ENCODE results near the gene RBMS1.
A peak's percentile ranks its signal among the peaks of the same experiment; 100 is the strongest.

Gene RBMS1, protein sequence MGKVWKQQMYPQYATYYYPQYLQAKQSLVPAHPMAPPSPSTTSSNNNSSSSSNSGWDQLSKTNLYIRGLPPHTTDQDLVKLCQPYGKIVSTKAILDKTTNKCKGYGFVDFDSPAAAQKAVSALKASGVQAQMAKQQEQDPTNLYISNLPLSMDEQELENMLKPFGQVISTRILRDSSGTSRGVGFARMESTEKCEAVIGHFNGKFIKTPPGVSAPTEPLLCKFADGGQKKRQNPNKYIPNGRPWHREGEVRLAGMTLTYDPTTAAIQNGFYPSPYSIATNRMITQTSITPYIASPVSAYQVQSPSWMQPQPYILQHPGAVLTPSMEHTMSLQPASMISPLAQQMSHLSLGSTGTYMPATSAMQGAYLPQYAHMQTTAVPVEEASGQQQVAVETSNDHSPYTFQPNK

DNA sequence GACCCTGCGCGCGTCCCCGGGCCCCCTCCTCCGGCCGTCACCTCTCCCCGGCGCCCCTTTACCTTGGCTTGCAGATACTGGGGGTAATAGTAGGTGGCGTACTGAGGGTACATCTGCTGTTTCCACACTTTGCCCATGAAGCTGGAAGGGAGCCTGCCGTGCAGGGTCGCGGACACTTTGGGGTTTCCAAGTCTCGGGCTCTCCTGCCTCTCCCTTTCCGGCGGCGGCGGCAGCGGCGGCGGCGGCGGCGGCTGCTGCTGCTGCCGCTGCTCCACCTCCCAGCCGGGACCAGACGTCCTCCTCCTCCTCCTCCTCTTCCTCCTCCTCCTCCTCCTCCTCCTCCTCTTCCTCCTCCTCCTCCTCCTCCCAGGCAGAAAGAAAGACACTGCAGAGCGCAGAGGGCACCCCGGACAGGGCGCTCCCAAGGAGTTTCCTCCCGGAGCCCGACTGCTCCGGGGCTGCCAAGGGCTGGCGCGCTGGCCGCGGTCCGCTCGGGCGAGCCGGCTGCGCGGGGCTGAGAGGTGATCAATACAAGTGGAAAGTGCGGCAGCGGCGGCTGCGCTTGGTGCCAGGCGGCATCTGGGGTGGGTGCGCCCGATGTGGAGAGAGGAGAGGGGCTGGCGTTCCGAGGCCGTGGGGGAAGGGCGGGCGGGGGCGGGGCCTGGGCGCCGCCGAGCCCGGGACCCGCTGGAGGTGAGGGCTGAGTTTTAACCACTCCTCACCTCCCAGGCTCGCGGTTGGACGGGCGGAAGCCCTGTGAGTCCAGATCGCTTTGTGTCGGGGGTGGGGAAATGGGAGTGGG, at the start of gene RBMS1:
RBMS1 (minus strand) TSS at position 581 of the 802 bp plus-strand sequence; CDS start at position 137, 444 bp downstream.
- DNase-seq (ENCODE audit: low read depth in 3 of 3) = peak in 1 of 3 donors; percentile 45

DNA sequence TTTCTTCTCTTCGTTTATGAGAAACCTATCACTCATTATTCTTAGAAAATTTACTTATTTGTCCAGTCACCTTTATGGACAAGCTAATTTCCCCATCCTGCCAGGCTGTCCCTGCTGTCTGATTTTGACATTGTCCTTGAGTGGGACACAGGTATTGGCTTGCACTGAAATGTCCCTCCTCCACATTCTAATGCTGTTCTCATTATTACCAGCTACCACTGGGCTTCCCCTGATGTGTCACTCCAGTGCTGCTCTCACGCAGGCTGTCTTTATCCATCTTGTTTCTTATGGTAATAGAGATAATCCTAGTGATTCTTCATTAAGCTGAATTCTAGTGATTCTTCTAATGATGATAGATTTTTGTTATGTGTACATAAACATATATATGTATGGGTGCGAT, 48.1 kb upstream of the RBMS1 start:
- no peak for DNase-seq (ENCODE audit: low read depth in 3 of 3)

DNA sequence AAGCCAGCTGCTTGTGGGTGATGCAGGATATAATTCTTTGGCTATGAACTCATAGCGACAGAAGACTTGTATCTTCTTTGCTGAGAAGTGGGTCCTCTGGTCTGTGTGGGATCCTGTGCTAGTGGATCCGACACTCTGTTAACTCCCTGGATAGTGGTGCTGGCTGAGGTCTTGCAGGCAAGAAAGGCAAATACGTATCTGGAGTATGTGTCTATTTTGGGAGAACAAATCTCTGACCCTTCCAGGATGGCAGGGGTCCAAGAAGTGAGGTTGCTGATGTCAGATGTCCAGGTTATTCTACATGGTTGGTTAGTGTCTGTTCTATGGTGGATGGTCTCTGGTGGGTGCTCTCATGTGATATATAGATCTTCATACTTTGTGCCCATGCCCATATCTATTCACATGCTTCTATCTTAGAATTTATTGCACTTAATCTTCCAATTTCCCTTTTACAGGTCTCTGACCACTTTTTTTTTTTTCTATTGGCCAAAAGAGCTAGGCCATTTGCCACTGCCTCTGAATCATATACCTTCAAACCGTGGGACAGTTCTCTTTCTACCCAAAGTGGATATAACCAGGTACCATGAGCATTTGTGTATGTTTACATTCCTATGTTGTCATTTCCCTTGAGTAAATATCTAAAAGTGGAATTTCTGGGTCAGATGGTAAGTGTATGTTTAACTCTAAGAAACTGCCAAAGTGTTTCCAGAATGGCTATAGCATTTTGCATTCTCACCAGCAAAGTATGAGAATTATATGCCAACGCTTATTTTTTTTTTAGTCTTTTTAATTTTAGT, 45.1 kb upstream of the RBMS1 start:
- no peak for DNase-seq (ENCODE audit: low read depth in 3 of 3)

DNA sequence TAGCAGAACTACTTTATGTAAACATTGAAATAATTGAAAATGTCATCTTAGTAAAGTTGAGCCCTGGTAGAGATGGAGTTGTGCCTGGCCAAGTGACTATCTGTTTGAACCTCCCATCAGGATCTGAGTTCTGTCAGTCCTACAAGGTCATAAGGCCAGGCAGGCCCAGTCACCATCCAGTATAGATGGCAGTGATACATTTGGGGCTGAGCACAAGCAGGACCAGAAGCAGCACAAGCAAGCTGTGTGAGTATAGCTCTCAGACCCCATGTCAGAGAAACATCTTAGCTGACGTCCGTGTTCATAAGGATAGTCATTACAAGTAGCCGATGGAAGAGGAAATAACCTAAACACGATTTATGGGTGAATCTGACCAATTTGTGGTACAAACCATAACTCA, 44.5 kb upstream of the RBMS1 start:
- DNase-seq (ENCODE audit: low read depth in 3 of 3) = no peak

DNA sequence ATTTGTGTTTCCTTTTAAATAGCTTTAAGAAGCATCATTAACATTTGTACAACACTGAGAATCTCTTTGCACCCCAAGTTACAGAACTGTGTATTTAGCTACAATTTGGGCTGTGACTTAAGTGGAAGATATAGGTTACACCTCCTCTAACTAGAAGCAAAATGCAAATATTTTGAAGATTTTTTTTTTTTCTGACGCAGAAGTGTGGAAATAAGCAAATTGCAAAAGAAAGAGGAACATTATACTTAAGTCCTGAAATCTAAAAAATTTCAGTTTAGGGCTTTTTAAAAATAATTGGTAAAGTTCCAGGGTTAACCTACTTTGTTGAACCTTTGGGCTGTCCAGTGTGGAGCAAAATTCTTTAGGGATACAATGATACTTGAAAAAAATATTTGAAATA, 41.4 kb upstream of the RBMS1 start:
- DNase-seq (ENCODE audit: low read depth in 3 of 3) = no peak

DNA sequence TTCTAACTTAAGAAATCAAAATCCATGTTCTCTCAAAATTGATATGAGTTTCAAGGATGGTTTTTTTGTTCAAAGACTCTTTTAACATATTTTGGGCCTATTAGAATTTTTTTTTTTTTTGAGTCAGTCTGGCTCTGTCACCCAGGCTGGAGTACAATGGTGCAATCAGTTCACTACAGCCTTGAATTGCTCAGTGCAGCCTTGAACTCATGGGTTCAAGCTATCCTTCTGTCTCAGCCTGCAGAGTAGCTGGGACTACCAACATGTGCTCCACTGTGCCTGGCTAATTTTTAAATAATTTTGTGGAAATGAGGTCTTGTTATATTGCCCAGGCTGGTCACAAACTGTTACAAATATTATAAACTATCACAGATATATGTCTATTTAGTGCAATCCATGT, 40.6 kb upstream of the RBMS1 start:
- DNase-seq (ENCODE audit: low read depth in 3 of 3) = no peak

DNA sequence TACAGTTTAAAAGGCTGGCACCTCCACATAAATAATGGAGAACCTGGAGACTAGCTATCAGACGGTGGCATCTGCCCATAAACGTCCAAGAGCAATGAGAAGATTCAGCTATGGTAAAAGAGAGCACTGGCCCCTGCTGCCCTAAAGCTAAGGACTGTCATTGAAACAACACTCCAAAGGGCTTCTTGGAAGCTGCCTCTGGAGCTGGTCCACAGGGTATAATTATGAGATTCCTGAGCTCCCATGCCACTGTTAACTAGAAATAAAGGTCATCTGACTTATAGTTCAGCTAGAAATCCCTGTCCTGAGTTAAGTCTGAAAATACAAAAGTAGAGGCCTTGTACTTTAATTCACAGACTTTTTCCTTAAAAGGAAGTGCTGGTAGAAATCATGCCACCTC, 39.9 kb upstream of the RBMS1 start:
- no peak for DNase-seq (ENCODE audit: low read depth in 3 of 3)

DNA sequence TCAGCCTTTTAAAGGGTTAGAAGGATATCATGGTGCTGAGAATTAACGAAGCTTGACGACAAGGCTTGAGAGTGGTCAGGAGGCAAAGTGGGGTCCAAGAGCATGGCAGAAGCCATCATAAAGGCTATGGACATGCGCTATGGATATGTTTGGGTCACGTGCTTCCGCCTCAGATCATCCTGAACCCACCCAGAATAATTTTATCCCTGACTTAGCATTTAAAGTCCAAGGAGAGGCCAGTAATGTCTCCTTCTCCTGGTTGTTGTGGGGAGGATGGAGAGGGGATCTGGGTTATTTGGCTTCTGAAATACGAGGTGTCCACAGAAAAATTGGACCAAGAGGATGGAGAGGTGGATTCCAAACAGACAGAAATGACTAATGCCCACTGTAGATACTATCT, 38.8 kb upstream of the RBMS1 start:
- DNase-seq (ENCODE audit: low read depth in 3 of 3) = no peak

DNA sequence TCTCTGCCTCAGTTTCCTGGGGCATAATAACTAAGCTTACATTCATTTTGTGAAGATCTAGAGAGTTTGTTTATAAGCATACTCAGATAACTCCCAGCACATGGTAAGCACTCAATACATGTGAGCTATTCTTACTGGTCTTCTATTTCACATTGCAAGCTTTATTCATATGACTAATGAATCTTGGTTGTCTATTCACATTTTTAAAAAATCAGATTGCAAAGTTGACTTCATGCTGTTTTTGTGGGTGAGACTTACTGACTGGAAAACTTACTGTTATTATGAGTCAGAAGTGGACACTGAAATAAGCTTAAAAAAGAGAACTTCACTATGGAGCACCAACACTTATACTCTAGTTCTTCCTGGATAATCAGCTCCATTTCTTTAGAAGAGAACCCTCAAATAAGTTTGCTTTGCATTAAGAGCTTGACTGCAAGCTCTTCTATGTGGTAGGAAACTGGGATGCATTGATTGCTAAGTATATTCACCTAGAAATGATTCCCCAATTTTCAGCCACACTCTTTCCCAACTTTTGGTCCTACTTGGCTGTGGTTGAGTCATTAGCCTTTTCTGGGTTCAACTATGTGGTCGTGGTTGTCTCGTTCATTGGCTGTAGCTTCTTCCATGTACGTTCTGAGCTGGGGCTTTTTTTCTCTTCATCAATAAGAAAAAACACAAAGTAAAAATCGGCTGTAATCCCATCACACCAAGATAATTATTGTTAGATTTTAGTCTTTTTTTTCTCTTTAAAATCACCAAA, 29.5 kb upstream of the RBMS1 start:
- no peak for DNase-seq (ENCODE audit: low read depth in 3 of 3)

DNA sequence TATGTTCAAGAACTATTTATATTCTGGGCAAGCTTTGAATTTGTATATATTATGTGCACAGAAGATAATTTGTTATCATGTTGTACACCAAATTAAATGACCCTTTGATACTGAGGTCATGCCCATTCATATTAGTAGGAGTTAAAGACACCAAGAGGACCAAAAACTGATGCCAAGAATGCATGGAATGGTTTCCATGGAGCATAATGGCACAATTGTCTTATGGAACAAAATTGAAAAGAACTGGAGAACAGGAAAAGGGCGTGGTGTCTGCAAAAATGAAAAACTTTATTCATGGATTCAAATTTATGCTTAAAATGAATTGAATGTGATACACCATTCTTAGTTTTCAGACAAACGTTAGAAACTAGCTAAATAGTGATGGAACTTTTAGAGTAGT, 24.1 kb upstream of the RBMS1 start:
- no peak for DNase-seq (ENCODE audit: low read depth in 3 of 3)

DNA sequence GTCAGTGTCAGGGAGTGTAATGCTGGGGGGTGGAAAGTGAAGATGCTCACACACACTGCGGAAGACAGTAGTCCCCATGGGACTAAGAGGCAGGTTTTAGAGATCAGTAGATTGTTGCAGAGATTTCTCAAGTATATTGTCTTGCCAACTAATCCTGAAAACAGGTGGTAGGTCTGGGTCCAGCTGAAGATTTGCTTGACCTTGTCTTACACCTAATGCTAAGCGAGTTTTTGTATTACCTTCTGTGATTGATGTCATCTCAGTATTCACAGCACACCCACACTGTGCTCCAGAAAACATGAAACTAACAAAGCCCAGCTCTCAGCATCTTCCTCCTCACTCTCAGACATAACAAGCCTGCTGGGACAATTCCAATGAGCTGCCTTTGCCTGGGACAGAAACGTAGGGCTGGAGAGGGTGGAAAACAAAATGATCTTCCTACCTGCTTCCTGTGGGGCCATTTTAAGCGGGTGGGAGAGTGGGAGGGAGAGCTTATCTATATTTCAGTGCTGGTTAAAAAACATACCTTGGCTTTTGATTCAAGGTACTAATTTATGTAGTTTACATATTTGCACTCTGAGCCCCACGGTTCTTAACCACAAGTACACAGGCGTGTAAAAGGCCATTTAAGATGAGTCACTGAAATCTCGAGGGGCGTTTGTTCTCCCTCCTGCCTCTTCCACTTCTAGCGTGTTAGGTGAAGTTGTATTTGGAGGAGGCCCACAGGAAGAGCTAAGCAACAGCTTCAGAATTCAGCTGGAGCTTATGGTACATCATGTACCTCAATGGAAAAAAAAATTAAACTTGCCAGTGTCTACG, 23.1 kb upstream of the RBMS1 start:
- DNase-seq (ENCODE audit: low read depth in 3 of 3) = no peak

DNA sequence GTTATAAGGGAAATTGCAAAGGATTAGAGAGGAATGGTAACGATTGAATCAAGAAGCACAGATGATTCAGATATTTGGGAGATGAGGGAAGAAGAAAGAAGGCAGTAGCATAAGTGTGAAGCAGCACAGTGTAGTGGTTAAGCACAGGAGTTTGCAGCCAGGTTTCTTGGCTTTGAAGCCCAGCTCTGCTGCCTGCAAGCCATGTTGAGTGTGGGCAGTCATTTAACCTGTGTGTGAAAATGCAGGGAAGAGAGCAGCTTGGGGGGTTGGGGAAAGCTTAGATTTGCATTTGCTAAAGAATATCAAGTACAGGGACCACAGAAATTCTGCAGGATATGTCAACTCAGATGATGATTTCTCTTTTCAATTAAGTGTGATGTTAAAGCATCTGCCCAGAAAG, 21.5 kb upstream of the RBMS1 start:
- no peak for DNase-seq (ENCODE audit: low read depth in 3 of 3)

DNA sequence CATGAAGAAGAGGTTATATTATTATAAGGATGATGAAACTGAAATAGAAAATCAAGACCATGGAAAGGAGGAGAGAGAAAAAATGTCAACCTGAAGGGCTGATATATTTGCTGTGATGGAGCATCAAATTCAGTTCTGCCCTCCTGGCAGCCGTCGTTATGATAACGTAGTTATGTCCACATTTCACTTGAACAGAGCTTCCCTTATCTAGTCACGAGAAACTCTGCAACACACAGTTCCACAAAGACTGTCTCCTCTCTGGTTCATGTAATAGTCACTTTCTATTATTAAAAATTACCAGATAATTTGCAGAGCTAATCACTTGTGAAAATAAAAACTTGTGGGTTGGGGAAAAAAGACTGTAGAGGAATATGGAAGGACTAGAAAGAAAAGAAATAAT, 19.5 kb upstream of the RBMS1 start:
- no peak for DNase-seq (ENCODE audit: low read depth in 3 of 3)

DNA sequence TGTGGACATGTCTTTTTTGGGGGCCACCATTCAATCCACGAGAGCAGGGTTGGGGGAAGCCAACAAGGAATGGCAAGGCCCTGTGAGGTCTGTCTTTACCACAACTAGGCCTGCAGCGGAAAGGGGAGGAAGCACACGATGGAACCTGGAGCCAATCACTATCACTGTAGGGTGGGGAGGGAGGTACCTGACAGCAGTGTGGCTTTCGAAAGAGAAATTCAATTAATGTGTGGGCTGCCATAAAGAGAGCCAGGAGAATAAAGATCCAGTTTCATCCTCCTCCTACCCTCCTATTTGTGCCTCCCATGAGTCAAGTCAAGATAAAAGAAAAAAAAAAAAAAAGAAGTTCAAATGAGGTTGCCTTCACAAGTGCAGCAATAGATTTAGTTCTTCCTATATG, 18.9 kb upstream of the RBMS1 start:
- DNase-seq (ENCODE audit: low read depth in 3 of 3) = no peak

DNA sequence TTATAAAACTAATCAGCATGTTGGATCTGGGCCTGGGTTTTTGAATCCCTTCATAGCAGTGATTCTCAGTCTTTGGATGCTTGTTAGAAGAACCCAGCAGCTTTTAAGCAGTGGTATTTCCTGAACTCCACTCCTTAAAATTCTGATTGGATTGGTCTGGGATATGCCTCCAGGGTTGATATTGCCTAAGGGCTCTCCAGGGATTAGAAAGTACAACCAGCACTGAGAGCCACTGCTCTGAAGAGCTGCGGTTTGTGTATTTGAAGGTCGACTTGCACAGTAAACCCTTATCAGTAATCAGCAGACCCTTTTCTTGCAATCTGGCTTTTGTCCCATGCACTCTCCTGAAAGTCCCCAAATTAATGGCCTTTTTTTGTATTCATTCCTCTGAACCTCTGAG, 17.0 kb upstream of the RBMS1 start:
- no peak for DNase-seq (ENCODE audit: low read depth in 3 of 3)

DNA sequence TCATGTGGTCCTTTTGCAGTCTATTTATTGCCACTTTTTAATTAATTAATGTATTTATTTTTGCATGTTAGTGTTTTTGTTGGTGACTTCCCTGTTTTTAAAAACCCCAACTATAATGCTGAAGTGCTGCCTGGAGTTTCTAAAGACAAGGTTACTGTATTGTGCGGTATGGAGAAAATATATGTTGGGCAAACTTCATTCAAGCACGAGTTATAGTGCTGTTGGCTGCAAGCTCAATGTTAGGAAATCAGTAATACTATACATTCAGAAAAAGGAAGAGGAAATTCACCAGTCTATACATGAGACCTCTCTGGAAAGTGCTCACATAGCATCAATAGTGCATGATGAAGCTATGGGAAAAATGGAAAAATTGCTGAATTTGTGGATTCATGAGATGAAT, 15.4 kb upstream of the RBMS1 start:
- no peak for DNase-seq (ENCODE audit: low read depth in 3 of 3)

DNA sequence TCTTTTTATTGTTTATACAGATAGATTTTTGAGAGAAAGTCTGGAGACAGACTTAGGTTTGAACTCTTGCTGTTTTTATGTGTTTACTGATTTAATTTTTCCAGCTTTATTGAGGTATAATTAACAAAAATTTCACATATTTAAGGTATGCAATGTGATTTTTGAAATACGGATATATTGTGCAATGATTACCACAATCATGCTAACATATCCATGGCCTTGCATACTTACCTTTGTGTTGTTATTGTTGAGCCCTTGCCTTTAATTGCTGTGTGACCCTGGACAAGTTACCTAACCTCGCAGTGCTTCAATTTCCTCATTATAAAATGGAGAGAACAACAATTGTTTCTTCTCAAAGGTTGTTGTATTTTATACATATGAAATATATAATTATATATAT, 13.9 kb upstream of the RBMS1 start:
- no peak for DNase-seq (ENCODE audit: low read depth in 3 of 3)

DNA sequence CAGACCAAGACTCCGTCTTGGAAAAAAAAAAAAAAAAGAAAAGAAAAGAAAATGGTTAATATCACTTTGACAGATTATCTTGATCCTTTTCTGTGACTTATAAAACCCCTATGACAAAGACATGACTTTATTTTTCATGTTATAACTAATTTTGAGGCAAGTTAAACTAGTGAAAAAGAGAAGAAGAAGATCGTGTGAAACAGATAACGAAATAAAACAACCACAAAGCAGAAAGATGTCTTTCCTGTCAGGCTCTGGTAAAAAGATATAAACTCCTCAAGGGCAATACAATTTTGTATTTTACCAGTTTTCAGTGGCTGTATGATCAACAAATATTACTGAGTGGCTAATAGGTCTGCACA, 13.4 kb upstream of the RBMS1 start:
- no peak for DNase-seq (ENCODE audit: low read depth in 3 of 3)

DNA sequence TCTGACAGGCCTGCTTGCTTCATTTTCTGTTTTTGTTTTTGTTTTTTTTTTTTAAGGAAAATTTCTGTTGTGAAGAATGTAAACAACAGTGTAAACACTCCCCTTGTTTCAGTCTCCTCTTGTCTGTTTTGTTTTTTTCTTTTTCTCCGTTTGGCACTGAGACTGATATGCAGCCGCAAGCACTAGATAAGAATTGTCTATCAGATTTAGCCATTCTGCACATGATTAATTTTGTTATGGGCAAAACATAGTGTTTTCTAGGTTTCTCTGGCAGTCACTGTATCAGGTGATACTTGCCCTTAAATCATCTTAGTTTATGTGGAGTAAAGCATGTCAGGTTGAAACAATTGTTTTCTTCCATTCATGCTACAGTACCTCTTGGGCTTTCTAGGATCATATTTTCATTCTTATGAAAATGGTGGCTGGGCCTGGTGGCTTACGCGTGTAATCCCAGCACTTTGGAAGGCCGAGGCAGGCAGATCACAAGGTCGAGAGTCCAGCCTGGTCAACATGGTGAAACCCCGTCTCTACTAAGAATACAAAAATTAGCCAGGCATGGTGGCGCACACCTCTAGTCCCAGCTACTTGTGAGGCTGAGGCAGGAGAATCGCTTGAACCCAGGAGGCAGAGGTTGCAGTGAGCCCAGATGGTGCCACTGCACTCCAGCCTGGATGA, 12.9 kb upstream of the RBMS1 start:
- DNase-seq (ENCODE audit: low read depth in 3 of 3) = no peak

DNA sequence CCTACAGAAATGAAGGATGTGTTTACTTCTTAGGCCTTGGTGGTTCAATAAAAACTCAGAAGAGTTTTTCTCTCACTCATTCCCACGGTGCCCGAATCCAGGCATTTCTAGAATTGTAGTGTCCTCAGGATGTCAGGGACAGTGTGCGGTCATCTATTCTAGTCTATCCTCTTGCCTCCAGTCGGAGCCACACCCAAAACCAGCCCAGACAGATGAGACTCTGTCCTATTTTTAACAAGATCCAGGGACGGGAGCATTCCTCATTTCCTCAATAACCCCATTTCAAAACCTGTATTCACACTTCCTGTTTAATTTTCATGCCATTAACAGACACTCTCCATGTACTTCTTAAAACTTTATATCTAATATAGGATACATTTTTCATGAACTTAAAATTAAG, 11.6 kb upstream of the RBMS1 start:
- no peak for DNase-seq (ENCODE audit: low read depth in 3 of 3)

Data from stimulated activated CD4-positive, alpha-beta T cell treated with anti-CD3 and anti-CD28 coated beads, TNF-alpha, amount 100 ng/mL, for 48 hours (primary cell).